ENCODE data around the gene TMEM165.
A peak's percentile ranks its signal among the peaks of the same experiment; 100 is the strongest.

TMEM165 gene

DNA sequence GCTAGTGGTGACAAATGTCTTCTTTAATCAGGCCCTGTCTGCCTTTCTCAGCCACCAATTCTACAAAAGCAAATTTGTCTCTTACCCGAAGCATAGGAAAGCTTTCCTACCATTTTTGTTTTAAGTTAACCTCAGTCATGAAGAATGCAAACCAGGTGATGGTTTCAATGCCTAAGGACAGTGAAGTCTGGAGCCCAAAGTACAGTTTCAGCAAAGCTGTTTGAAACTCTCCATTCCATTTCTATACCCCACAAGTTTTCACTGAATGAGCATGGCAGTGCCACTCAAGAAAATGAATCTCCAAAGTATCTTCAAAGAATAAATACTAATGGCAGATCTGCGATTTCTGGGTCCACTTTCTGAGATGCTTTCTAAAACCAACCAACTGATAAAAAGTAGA is 25.8 kb upstream of the TMEM165 start:
- DNase-seq = no peak

DNA sequence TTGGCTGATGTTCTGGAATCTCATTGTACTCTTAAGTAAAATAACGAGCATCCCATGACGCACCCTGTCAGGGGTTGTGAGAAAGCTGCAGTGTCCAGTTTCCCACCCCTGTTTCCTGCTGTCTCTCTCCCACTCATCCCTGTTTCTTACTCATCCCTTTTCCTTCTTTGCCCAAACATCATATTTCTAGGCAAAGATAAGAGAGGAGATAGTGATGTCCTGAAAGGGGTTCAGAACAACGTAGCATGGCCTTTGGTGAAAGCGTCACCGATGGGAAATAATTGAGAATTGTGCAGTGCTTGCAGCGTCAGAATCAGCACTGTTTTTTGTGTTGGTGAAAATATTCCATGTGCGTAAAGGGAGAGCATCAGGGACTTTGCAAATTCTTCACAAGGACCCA is 23.5 kb upstream of the TMEM165 start:
- no peak for DNase-seq

DNA sequence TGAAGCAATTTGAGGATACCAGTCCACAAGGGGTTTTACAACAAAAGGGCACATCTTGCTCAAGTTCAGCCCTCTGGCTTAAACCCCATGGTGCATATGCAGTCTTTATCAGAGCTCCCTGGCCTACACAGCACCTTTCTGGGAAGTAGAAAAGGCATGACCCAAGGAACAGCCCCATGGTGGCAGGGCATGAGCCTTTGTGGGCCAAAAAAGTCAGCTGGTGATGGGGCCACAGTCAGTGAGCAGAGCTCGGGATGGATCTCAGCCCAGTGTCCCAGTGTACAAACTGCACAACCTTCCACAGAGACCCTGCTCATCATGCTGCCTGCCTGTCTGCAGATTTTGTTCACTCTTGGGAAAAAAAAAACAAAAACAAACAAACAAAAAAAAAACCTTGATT is 22.3 kb upstream of the TMEM165 start:
- DNase-seq = no peak

DNA sequence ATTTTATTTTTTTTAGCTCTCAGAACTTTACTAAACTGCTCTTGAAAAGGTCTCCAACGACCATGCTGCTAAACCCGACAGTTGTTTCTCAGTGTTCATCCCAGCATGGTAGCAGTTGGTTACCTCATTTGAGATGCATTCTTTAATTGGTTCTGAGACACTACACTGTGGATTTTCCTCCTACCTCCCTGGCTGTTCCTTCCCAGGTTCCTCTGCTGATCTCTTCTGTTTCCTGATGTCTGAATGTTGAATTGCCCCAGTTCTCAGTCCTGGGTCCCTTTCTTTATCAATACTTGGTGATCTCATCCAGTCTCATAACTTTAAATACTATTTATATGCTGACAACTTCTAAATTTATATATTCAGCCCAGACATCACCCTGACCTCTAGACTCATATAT is 19.1 kb upstream of the TMEM165 start:
- DNase-seq = no peak

DNA sequence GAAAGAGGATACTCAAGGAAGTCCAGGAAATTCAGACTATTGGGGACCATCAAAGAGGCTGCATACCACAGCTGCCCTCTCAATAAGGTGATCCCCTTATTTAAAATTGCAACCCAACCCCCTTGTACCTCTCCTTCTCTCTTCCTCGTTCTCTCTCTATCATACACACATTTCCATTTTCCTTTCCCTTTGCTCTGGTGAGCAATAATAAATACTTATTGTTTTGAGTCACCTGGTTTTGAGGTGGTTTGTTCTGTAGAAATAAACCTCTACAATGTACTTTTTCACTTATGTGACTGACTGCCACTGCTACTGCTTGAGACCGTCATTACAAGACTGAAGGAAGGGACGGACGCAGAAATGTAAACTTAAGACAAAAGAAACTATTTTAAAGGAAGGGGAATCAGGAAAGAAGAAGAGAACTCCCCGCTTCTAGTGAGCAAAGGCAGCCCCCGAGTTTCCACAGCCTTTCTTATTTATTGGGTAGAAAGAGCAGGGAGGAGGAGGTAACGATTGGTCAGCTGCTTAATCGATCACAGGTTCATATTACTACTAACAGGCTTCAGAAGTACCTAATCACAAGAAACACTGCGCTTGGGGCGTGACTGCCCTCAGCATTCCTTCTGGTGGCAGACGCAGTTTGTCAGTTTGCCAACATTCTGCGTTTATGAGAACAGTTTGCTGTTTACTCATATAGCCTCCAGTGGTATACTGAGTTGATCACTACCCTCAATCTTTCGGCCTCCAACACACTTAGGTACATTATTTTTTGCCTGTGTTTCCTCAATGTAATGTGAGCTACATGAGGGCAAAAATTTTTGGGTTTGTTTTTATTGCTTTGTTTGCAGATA is 16.9 kb upstream of the TMEM165 start:
- DNase-seq = peak; percentile 38

DNA sequence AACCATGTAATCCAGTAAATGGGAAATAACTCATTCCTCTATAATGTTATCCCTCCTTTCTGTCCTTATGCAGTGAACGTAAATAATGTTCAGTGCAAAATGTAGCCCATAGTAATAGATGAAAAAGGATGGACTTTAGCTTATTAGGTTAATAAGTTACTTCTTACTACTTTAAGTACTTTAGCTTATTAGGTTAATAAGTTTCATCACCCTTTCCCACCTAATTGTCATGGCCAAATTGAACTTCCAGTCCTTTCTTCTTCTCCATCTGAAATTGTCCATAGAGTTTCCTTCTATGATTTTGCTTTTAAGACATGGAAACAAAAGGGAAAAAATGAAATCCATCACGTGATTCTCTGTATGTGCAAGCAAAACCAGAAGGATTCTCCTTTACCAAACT is 15.2 kb upstream of the TMEM165 start:
- DNase-seq = no peak

DNA sequence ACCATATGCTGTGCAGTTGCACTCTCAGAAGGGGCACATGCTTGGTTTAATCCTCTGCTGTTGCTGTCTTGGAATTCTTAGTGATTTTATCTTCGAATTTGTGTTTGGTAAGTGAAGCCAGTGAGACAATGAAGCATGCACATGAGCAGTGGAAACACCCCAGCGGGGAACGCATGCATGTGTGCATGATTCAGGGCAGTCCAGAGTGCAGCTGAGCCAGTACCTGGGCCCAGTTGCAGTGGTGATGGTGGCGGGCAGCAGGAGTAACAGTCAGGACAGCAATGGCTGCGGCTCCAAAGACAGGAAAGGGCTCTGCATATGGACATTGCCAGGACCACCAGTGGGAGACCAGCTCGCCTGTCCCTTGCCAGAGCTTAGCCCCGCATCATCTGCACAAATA is 14.3 kb upstream of the TMEM165 start:
- no peak for DNase-seq

DNA sequence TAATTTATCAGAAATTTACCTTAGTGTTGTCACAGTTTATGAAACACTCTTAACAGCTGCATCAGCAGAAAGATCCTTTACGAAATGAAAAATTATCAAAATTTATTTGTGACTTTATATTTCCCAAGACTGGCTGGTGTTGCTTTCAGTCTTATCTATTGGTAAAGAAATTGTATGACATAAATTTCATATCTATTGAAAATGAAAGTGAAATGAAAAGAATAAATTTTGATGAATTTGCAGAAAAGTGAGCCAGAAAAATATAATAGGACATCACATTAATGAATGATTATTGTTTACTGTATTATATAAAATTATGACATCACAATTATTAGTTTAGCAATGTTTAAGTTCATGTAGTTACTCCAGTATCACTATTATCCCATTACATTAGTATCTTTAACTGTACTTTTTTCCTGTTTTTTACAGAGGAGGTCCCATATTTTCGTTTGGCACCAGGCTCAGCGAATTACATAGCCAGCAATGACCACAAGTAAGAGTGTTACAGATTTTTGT is 13.2 kb upstream of the TMEM165 start:
- DNase-seq = no peak

DNA sequence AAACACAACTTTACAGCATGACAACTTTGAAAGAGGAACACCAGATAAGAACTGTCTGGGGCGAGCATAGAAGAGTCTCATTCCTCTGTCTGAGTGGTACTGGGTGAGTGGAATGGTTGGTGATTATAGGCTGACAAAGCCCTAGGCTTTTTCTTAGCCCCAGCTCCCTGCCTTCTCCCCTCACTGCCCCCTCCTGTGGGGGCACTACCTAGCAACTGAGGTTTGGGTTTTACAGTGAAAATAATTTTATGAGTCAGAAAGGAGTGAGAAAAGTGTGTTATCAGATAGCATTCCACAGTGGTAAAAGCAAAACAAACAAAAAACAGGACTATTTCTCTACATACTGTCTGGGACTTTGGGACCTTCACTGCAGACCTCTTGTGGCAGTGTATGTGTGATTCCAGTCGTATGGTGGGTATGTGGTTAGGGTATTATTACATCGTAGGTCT is 10.5 kb upstream of the TMEM165 start:
- no peak for DNase-seq

DNA sequence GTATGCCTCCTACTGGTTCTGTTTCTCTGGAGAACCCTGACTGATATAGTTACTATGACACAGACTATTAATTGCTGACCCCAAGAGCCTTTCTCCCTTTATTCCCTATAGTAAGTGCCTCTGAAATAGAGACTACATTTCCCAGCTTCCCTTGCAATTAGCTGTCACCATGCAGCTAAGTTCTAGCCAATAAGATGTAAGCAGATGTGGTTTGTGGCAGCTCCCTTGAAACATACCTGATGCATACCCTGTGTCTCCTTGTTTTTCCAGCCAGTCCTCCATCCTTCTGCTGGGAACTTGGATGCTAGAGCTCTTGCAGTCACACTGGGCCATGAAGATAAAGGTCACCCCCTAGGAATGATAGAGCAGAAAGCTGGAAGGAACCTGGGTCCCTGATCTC is 9.7 kb upstream of the TMEM165 start:
- no peak for DNase-seq

DNA sequence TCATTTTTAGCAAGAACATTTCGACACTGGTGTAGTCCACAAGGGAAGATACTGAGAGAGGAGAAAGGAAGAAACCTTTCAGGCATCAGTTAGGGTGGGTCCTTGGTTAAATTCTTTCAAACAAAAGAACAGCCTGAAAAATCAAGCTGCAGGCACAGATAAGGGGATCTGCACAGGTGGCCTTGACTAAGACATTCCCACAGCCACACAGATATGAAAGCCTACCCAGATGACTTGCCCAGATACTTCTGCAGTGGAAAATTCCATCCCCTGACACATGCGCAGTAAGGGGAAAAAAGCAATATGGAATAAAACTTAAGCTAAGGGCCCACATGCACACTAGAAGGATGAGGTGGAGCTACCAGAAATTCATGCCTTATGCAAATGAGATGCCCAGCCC is 8.9 kb upstream of the TMEM165 start:
- no peak for DNase-seq

DNA sequence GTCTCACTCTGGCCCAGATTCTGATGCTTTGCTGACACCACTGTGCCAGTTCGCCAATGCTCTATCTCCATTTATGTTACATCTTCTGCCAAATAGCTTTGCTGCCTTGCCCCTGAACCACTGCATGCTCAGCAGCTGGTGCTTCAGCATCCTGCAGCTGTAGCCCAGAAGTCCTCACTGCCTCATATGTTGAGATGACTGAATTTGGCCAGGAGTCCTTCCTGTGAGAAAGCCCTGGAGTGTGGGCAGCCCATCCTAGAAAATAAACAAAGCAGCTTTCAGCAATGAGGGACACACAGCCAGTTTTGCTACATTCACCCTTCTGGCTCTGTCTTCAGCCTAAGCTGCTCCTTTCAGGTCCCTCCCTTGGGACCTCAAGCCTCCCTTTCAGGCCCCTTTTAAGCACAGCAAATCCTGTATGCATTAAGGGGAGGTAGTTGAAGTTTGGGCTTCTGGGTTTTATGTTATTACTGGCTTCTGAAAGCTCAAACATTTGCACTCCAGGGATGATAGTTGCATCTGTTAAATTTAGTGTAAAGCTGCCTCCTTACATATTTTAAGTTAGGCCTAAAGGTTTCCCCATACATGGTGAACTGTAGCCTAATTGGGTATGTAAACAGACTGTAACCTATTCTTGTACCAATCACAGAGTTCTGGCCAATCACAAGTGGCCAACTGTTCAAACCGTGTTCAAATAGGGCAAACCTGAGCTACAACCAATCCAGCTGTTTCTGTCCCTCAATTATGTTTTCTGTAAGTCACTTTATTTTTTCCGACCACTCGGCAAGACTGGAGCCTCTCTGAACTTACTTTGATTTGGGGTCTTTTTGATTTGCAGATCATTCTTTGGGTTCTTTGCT is 2.1 kb upstream of the TMEM165 start:
- no peak for DNase-seq

DNA sequence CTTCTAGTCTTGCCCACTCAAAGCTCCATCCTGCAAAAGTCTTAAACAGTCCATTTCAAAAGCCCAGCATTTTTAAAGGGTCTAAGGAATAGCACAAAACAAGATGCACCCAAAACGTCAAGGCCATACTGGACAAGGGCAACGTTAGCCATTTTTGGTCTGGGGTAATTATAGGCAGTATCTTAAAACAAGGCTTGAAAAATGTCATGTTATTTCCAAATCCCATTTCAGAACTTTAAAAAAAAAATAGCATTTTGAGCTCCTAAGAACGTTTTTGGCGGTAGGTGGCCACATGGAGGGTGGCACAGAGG is 584 bp upstream of the TMEM165 start:
- DNase-seq = no peak

DNA sequence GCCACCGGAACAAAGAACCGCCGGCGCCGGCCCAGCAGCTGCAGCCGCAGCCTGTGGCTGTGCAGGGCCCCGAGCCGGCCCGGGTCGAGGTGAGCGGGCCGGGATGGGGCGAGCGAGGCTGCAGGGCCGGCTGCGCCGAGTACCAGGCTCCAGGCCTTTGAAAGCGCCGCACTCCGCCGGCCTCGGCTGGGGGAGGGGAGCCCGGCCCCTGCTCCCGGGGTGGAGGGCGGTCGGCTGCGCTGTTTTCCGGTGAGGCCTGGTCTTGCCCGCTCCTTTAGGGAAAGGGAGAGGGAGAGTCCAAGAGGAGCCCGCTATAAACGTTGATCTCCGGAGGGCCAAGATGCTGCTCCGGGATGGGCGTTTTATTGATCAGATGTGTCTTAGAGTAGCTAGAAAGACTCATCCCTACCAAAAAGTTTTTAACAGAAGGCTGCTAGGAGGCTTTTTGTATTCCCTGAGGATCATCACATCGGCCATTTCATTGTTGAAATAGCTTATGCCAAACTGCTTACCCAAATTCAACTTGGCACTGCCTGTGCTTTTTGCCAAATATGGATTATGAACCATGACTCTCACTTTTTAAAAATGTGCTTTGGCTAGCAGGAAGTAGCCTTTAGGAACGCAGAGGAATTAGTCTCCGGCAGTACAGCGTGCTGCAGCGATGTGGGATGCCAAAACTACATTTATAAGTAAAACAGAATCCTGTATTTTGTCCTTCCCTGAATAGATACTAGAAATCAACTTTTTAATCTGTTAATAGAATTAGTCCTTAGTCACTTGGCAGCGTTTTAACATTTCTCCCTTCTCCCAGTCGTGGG is 760 bp downstream of the TMEM165 start:
- DNase-seq = peak; percentile 47

DNA sequence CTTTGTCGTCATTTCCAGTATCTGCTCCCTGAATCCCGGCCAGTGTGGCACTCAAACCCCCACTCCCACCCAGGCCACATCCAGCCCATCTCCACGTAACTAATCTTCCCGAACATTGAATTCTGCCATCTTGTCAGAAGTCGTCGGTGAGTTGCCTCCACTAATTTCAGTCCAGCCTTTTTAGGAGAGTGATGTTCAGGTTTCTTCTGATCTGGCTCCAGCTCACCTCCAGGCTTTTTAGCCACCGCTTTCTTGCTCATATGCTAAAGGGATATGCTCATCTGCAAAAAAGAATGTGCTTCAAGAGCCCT is 1.3 kb downstream of the TMEM165 start:
- DNase-seq = peak; percentile 29

DNA sequence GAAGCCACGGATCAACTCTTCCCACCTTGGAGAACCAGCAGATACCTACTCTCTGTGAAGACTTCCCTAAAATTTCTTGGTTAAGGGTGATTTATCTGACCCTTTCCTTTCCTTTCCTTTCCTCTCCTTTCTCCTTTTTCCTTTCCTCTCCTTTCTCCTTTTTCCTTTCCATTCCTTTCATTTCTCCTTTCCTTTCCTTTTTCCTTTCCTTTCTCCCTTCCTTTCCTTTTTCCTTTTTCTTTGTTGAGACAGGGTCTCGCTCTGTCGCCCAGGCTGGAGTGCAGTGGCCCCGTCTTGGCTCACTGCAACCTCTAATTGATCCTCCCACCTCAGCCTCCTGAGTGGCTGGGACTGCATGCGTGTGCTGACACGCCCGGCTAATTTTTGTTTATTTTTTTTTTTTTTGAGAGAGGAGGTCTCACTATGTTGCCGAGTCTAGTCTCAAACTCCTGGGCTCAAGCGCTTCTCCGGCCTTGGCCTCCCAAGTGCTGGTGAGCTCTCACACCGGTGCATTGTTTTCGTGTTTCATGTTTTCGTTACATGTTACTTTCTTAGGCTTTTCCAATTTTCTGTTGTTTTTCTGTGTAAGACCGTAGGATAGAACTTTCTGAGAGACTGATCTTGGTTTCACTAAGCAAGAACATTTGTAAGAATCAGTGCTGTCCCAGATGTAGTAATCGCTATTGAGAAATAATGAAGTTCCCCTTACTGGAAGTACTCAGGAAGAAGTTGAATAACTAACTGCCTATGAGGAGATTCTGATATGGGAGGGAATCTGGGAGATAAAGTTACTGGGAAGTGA is 2.0 kb downstream of the TMEM165 start:
- DNase-seq = peak; percentile 42

DNA sequence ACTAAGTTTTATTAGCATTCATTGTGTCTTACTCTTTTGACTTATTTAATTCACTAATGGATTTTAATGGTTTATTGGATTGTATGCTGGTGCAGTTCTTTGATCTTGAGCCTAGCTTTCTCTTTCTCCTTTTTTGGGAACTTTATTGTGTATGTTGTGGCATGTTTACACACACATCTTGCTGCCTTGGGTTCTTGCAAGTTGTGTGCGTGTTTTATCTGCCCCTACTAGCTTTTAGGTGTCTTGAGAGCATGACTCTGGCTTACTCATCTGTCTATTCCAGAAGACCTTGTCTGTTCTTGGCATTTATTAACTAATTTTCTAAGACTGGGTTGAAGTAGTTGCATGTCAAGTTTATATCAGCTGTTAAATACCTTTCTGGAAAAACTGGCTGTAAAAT is 2.7 kb downstream of the TMEM165 start:
- peak; percentile 25 for DNase-seq

DNA sequence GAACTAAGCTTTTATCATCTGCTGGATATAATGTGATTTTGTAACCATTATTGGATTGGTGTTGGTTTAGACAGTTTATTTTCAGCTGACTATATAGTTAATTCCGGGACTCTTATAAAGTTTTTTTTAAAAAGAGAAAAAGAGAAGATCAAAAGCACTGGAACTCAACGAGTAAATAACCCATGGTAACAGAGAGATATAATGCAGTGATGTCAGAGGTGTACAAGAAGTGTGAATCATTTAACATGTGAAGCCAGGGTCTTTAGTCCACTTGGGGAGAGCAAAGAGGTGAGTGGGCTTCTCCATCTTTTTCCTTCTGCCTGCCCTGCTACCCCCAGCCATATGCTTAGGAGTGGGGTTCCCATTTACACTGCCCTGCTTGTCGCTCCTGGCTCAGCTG is 3.2 kb downstream of the TMEM165 start:
- DNase-seq = no peak

DNA sequence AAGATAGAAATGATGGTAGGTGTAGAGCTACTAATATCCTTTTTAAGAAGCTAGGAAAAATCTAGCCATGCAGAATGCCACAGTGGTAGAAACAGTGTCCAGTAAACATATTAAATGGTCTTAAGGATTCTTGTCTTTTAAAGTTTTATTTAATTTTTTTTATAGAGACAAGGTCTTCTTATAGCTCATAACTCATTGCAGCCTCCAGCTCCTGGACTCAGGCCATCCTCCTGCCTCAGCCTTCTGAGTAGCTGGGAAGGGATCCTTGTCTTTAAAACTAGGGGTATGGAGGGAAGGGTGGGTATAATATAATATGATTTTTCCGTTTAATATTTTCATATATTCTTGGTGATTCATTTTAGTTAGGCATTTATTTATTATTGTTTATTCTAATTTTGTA is 3.8 kb downstream of the TMEM165 start:
- no peak for DNase-seq

DNA sequence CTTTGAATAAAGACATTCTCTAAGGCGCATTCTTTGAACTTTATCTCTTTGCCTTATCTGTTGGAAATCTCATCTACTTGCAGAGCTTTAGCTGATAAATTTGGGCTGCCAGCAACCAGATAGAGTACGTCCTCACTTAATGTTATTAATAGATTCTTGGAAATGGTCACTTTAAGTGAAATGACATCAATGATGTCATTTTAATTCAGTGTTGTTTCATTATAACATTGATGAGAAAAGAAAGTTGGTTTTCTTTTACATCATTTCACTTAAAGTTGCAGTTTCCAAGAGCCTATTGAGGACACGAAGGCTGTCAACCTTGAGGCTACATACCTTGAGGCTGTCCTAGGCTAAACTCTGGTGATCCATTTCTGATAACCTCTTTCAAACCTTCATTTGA is 9.3 kb downstream of the TMEM165 start:
- DNase-seq = no peak

DNA sequence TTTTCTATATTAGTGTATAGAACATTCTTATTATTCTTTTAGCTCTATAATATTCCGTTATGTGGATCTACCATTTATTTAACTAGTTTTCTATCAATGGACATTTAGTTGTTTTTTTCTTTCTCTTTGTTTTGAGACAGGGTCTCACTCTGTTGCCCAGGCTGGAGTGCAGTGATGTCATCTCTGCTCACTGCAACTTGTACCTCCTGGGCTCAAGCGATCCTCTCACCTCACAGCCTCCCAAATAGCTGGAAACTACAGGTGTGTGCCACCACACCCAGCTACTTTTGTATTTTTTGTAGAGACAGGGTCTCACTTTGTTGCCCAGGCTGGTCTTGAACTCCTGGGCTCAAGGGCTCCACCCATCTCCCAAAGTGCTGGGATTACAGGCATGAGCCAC is 10.8 kb downstream of the TMEM165 start:
- DNase-seq = no peak

DNA sequence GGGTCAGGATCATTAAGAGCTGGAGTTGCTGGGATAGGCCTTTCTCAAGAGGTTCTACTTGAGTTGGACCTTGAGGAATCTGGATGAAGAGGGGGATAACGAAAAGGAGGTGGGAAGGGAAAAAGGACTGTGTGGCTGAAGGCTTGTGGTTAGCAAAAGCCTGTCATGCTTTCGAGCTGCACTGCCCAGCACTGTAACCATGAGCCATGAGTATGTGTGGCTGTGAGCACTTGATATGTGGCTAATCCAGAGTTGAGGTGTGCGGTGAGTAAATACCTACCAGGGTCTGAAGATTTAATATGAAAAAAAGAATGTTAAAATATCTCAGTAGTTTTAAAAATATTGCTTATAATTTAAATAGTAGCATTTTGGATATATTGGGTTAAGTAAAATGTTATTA is 11.4 kb downstream of the TMEM165 start:
- no peak for DNase-seq

DNA sequence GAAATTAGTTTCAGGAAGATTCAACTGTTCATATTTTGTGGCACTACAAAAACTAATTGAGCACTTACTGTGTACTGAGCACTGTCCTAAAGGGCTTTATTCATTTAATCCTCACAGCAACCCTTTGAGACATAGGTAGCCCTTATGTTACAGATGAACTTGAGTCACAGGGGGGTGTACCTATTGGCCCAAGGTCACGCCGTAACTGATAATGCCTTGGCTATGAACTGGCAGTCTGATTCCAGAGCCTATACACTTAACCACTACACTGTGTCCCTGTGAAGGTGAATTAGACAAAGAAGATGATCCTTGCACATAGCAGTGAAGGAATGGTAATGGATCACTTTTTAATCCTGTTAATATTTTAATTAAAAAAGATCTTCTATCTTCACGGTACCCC is 12.0 kb downstream of the TMEM165 start:
- no peak for DNase-seq

All from fibroblast of upper back skin (primary cell).